Activated CD4-positive, alpha-beta T cell treated with anti-CD3 and anti-CD28 coated beads, Interleukin-2, Interleukin-4, amounts not matched to agents 100 ng/mL and 50 ng/mL, durations not matched to agents 16 hours and 8 hours (primary cell): ENCODE measurements around the gene ARHGDIA.

Experiments used
- DNase-seq: peaks from one replicate; pipeline ENCODE4 v3.0.0-alpha.2; 2020; ENCODE audit warnings: low spot score

Gene ARHGDIA

DNA sequence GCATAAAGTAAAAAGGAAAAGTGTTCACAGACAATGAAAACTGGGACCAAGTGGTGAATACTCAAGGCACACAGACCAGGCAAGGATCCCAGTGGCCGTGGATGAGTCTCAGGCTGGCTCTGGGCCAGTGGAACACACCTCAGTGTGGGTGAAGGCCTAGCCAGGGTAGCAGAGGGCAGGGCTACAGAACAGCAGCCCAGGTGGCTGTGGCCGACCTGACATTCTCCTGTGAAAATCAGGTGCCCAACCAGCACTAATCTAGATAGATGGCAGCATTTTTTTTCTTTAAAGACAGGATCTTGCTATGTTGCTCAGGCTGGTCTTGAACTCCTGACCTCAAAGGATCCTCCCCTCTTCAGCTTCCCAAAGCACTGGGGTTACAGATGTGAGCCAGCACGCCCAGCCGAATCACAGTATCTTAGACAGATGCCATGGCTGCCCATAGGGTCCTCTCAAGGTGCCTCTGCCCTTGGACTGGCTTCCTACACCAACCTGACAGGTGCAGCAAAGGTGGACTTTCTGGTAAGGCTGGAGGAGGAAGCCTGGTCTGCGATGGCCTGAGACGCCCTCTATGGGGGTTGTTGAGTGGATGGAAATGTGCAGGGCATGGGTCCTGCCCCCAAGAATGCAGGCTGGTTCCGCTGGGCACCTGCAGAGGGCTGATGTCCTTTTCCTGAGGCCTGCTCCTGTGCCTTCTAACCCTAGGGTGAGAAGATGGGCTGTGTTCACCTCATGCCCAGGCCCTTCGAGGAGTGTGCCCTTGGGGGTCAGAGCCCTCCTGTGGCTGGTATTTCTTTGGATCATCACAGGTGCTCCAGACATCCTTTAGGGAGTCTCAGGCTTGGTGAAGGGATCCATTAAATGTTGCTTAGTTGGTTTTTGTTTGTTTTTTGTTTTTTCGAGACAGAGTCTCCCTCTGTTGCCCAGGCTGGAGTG lies 7.0 kb downstream of the ARHGDIA start:
- no peak for DNase-seq

DNA sequence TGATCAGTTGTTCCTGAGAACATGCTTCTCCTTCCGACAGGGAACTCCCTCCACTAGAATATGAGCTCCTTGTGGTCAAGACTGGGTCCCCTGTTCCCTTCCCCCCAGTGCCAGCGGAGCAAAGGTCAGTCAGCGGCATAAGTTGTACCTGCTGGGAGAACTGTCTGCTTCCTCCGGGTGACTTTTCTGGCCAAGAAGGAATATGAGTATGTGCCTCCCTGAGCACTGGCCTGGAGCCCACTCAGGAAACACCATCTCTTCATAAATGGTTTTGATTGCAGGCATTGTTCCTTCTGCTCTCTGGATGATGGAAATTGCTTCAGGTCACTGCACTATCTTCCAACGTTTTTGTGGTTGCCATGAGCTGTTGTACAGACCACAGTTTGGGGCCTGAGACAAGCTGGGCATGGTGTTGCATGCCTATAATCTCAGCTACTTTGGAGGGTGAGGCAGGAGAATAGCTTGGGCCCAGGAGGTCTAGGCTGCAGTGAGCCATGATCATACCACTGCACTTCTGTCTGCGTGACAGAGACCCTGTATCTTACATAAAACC lies 7.9 kb downstream of the ARHGDIA start:
- no peak for DNase-seq

DNA sequence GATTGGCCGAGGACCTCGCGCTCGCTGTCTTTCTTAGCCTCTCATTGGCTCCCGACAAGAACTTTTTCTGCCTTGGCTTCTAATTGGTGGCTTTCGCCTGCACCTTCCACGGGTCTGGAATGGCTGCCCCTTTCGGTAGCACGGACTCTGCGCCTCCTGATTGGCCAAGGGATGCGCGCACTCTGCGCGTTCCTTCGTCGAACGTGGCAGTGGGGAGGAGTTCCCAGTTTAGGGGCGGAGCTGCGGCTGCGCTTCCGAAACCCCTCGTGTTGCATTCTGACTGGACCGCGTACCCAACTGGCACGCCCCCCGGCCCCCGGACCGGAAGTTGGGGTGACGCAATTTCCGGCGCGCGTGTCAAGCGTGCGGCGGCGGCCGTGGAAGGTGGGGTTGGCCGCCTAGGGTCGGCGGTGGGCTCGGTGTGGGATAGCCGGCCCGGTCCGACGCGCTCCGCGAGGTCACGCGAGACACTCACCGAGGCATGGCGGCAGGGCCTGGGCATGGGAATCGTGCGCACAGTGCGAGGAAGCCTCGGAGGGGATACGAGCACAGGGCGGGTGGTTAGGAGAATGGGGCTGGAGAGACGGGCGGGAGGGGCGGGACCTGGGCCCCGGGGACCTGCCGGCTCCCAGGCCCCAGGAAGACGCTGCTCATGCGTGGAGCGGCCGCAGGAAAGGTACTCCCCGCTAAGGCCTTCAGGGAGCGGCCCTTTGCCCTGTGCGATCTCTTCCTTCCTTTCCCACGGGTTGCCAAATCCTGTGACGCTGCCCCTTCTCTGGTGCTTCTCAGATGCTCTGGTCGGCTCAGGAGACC lies 10.2 kb downstream of the ARHGDIA start:
- DNase-seq: peak; percentile 100

DNA sequence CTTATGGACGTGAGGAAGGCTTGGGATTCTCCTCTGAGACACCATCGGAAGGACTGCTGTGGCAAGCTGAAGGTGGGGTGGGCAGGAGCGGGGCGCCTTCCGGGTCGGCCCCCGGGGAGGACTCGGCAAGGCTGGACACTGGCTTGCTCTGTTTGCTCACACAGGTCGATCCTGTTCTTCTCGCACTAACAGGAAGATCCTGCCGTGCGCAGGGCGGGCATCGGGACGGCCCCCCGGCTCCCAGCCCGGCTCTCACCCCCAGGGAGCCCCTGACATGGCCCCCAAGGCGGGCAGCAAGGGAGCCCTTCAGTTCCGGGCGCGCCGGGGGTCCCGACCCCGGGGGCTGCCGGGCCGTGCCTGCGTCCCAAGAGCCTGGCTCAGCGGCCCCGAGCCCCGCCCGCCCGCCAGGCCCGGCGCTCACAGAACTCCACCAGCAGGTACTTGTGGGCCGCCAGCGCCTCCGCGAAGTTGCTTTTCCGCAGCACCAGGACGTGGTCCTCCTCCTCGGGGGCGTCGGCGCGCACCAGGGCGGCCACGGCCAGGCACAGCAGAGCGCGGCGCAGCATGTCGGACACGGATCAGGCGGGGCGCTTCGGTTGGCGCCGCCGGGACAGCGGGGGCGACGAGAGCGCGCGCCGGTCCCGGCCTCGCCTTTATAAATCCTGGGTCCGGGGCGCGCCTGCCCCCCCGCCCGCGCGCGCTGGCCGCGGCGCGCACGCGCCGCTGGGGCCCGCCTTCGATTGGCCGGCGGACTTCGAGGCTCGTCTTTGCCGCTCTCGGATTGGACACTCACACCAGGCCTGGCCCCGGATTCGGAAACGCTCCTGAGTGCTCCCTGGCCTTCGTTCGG lies 11.0 kb downstream of the ARHGDIA start, which contains the start of gene P4HB:
P4HB (minus strand) TSS at position 630 of the 850 bp plus-strand sequence; CDS start at position 566, 64 bp downstream.
- DNase-seq: no peak

- no peak for DNase-seq
Measured at GRCh38 chr17:81858967-81859905, 11.9 kb downstream of the ARHGDIA start.

GRCh38 chr17:81858170-81858966 lies 12.8 kb downstream of the ARHGDIA start:
- no peak for DNase-seq

DNA sequence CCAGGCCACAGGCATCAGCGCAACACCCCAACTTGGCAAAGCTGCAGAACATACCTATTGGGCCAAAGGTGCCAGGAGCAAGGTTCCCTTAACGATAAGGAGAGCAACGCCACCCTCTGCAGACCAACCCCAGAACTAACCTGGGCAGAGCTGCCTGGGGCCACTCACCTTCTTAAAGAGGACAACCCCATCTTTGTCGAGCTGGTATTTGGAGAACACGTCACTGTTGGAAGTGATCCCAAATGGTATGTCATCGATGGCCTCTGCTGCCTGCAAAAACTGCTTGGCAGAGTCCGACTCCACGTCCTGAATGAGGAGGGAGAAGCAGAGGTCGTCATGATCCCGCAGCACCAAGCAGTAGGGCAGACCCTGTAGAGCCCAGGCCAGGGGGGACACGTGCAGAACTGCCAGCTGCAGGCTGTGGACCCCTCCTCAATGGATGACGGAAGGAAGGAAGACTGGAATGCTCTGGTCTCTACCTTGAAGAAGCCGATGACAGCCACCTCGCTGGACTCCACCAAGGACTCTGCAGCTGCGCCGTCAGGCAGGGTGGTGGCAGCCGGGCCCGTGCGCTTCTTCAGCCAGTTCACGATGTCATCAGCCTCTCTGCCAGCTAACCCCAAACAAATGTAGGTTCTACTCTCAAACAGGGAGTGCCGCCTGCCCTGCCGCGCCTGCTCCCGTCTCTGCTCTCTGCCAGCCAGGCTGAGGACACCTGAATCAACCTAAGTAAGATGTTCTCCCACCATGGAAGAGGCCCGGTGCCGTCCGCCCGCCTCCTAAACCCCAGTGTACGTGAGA lies 16.0 kb downstream of the ARHGDIA start:
- no peak for DNase-seq

DNA sequence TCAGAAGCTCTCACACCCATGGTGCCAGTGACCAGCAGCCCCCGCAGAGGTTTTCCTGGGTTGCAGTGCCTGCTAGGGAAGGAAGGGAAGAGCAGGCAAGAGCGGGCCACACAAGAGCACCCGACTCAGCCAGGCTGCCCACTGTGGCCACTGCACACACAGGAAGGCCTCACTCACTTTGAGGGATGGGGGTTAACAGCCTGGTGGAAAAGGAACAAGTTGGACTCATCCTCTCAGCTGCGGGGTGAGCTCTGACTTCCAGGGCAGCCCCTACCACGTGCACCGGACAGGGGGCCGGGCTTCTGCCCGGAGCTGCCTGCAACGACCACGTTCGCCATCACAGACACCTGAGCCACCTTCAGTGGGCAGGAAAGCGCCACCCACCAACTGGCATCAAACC lies 18.9 kb downstream of the ARHGDIA start:
- no peak for DNase-seq

DNA sequence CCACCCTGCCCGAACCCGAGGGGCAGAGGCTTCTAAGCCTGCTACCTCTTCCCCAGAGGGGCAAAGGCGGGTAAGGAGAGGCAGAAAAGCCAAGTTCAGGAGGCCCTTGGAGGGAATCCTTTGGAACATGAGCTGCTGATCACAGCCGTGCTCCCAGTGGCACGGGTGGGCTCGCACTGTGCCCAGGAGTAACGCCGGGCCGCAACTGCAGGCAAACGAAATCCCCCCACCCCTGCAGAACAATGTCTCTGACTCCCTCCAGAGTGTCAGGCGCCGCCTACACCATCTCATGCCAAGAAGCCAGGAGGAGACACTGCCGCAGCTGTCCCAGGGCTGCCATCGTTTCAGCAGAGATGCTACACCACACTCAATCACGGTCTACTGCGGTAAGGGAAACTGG lies 19.7 kb downstream of the ARHGDIA start:
- no peak for DNase-seq

GRCh38 chr17:81849457-81849856 lies 21.7 kb downstream of the ARHGDIA start:
- DNase-seq: no peak

- DNase-seq: no peak
Measured at GRCh38 chr17:81846743-81847689, 24.1 kb downstream of the ARHGDIA start.

GRCh38 chr17:81845881-81846742 lies 25.0 kb downstream of the ARHGDIA start:
- no peak for DNase-seq

DNA sequence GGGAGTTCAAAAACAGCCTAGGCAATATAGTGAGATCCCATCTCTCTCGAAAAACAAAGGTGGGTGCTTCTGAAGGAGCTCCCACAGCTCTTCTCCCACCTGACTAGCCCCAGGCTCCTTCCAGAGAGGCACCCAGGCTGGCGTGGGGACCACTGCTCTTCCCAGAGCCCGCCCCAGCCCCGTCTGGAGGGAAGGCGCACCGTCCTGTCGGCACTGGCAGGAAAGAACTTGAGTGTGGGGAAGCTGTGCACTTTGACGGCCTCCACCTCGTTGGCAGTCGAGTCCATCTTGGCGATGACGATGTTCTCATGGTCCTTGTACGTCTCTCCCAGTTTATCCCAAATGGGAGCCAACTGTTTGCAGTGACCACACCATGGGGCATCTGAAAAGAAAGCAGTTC lies 25.8 kb downstream of the ARHGDIA start:
- DNase-seq: no peak

- DNase-seq: no peak
Measured at GRCh38 chr17:81844887-81845286, 26.2 kb downstream of the ARHGDIA start.

DNA sequence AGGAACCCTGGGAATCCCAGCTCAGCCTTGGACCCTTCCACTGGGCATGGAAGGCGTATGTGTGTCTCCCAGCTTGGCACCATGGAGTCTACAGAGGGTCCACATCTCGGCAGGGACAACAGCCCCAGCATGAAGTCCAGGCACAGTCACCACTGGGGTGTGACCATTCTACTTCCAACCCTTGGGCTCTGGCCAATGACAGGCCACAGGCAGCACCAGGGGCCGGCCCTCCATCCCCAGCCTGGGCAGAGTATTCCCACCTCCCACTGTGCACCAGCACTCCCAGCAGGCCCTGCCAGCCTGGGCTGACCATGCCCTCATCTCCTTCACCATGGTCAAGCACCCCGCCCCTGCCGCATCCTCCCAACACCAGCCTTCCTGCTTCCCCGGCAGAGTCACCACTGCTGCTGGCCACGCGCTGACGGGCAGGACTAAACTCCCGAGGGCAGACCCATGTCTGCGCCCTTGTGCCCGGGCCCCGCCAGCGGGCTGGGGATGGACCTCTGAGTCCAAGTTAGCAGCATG lies 26.7 kb downstream of the ARHGDIA start:
- no peak for DNase-seq

DNA sequence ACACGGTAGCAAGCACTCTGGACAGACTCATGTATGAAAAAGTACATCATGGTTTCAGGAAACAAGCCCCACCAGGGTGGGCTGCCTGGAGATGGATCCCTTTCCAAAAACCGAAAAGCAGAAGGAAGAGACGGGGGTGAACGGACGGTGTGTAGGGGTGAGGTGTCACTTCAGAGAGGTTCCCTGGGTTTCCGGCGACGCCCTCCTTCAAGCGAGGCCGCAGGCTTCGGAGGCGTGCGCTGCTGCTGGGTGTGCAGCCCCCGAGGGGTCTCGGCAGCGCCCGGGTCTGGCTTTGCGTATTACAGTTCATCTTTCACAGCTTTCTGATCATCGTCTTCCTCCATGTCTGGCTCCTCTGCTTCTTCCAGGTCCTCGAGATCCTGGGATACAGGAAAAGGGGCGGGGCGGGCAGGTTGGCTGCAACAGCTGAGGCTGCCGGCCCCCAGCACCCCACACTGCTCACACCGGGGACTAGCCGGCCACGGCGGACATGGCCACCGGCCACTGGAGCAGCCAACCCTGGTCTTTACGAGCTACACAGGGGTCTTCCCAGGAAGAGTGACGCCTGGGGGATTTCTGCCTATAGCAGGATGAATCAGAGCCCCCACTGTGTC lies 27.3 kb downstream of the ARHGDIA start:
- no peak for DNase-seq
